ENCODE data around the gene CYP2U1. TPM values are rescaled to one million over a fixed set of nuclear protein-coding genes. Genes with fewer than 3 reads are reported as not detected.

CYP2U1 gene
- total and polyA plus RNA-seq, 9 of the 15 experiments (the other 6 are each of a cell fraction or from before 2014, with no cell fraction given), result 0.03 to 0.15 (median 0.07) TPM

GRCh38 chr4:107937040-107937439, 5.7 kb downstream of the CYP2U1 start (continued):
- TF ChIP-seq ZNF318 (IDR thresholded peaks at IDR 0.05; ENCODE audit: borderline replicate concordance in 1 of 2, low read depth in 1 of 2), result no peak
- TF ChIP-seq, protein P1, sequence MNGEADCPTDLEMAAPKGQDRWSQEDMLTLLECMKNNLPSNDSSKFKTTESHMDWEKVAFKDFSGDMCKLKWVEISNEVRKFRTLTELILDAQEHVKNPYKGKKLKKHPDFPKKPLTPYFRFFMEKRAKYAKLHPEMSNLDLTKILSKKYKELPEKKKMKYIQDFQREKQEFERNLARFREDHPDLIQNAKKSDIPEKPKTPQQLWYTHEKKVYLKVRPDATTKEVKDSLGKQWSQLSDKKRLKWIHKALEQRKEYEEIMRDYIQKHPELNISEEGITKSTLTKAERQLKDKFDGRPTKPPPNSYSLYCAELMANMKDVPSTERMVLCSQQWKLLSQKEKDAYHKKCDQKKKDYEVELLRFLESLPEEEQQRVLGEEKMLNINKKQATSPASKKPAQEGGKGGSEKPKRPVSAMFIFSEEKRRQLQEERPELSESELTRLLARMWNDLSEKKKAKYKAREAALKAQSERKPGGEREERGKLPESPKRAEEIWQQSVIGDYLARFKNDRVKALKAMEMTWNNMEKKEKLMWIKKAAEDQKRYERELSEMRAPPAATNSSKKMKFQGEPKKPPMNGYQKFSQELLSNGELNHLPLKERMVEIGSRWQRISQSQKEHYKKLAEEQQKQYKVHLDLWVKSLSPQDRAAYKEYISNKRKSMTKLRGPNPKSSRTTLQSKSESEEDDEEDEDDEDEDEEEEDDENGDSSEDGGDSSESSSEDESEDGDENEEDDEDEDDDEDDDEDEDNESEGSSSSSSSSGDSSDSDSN (IDR thresholded peaks at IDR 0.05; ENCODE audit: borderline replicate concordance in 1 of 2, low read depth in 2 of 2, low read length in 2 of 2), result no peak
